Neural crest cell (in vitro differentiated cells): Measurements from ENCODE around the gene GLIS1. TPM values are rescaled to one million over a fixed set of nuclear protein-coding genes. Genes with fewer than 3 reads are reported as not detected.

Experiments
- DNase-seq: peaks from one replicate; pipeline ENCODE4 v3.0.0; 2021; ENCODE audit warnings: low read depth, mixed read lengths, low spot score
- H3K27ac Mint-ChIP-seq: one replicate; pipeline ENCODE4 v1.8.0; 2021; ENCODE audit warnings: mild to moderate bottlenecking, mixed read lengths; ENCODE audit not compliant: unreplicated experiment
- H3K27me3 Mint-ChIP-seq: 2 replicates; pipeline ENCODE4 v1.8.0; 2021; ENCODE audit warnings: low read depth, mild to moderate bottlenecking, mixed read lengths
- H3K36me3 Mint-ChIP-seq: 2 replicates; pipeline ENCODE4 v1.8.0; 2021; ENCODE audit warnings: low read depth, mild to moderate bottlenecking, mixed read lengths
- H3K4me1 Mint-ChIP-seq: 2 replicates; pipeline ENCODE4 v1.8.0; 2021; ENCODE audit warnings: mixed read lengths
- H3K4me3 Mint-ChIP-seq: one replicate; pipeline ENCODE4 v1.8.0; 2021; ENCODE audit warnings: mild to moderate bottlenecking, mixed read lengths
- H3K9me3 Mint-ChIP-seq: 2 replicates; pipeline ENCODE4 v1.8.0; 2021; ENCODE audit warnings: mixed read lengths
- CTCF ChIP-seq: fragments of 200-600 bp; sonication (generic); conservative IDR thresholded peaks from 2 replicates; pipeline ENCODE4 v1.5.0; 2021; ENCODE audit warnings: antibody characterized with exemption, mild to moderate bottlenecking
- total RNA-seq: library from RNA; stranded (reverse); gene quantifications from 2 replicates; pipeline ENCODE4 v1.2.1, GENCODE V29; 2021

GLIS1 gene
- total RNA-seq, 1 donor from 2014 or later, result not detected

- H3K27ac Mint-ChIP-seq, result no peak overlapping the region
- no peaks in the 10 kb centered on the region for H3K4me1 Mint-ChIP-seq
- H3K27me3 Mint-ChIP-seq, result peaks cover 91% of the 10 kb centered on the region
- no peak overlapping the region for H3K4me3 Mint-ChIP-seq
- H3K36me3 Mint-ChIP-seq, result no peaks in the 10 kb centered on the region
- no peak for DNase-seq
- H3K9me3 Mint-ChIP-seq, result no peaks in the 10 kb centered on the region
- TF ChIP-seq CTCF, result no peak
These were observed 2.7 kb downstream of the GLIS1 start for GRCh38 chr1:53736290-53736689.

GRCh38 chr1:53735681-53736080 lies 3.3 kb downstream of the GLIS1 start:
- H3K4me1 Mint-ChIP-seq, result no peaks in the 10 kb centered on the region
- no peak for TF ChIP-seq CTCF
- no peak overlapping the region for H3K27ac Mint-ChIP-seq
- no peak overlapping the region for H3K4me3 Mint-ChIP-seq
- H3K36me3 Mint-ChIP-seq, result no peaks in the 10 kb centered on the region
- H3K27me3 Mint-ChIP-seq, result peaks cover 87% of the 10 kb centered on the region
- DNase-seq, result no peak
- no peaks in the 10 kb centered on the region for H3K9me3 Mint-ChIP-seq

- no peak for TF ChIP-seq CTCF
- Mint-ChIP-seq H3K27ac (no peak overlapping the region), H3K9me3 (no peaks in the 10 kb centered on the region), H3K36me3 (no peaks in the 10 kb centered on the region), H3K4me1 (no peaks in the 10 kb centered on the region), H3K4me3 (no peak overlapping the region), H3K27me3 (peaks cover 87% of the 10 kb centered on the region)
- no peak for DNase-seq
These were observed 3.7 kb downstream of the GLIS1 start for GRCh38 chr1:53735261-53735660.

GRCh38 chr1:53734650-53735211 lies 4.2 kb downstream of the GLIS1 start:
- Mint-ChIP-seq H3K27ac (no peak overlapping the region), H3K36me3 (no peaks in the 10 kb centered on the region), H3K9me3 (no peaks in the 10 kb centered on the region), H3K4me3 (no peak overlapping the region), H3K27me3 (peaks cover 82% of the 10 kb centered on the region), H3K4me1 (no peaks in the 10 kb centered on the region)
- TF ChIP-seq CTCF, result no peak
- DNase-seq, result no peak

GRCh38 chr1:53733975-53734649 lies 4.9 kb downstream of the GLIS1 start:
- H3K27me3 Mint-ChIP-seq, result peaks cover 77% of the 10 kb centered on the region
- H3K9me3 Mint-ChIP-seq, result no peaks in the 10 kb centered on the region
- H3K4me1 Mint-ChIP-seq, result no peaks in the 10 kb centered on the region
- no peak overlapping the region for H3K27ac Mint-ChIP-seq
- no peak for TF ChIP-seq CTCF
- H3K36me3 Mint-ChIP-seq, result no peaks in the 10 kb centered on the region
- no peak overlapping the region for H3K4me3 Mint-ChIP-seq
- no peak for DNase-seq
